WTC11 (cell line): ENCODE results near the gene TRAPPC3L. TPM values are rescaled to one million over a fixed set of nuclear protein-coding genes. Genes with fewer than 3 reads are reported as not detected.

Experiments
- ATAC-seq: fragments of 200-7000 bp; cut with Tn5 transposase; 2 replicates; pipeline ENCODE4 v1.10.0; 2021; ENCODE audit warnings: mild to moderate bottlenecking, moderate library complexity
- CTCF ChIA-PET: fragments of 300-600 bp; sonication (Branson Sonifier 250); formaldehyde crosslinking; loops from one replicate; lab custom pipeline; 2021; ENCODE audit warnings: antibody characterized with exemption; lab: Charles Lee
- POLR2A ChIA-PET: fragments of 350-600 bp; sonication (Branson Sonifier 250); formaldehyde crosslinking; loops from one replicate; lab custom pipeline; 2021; ENCODE audit warnings: antibody characterized with exemption; lab: Charles Lee
- DNase-seq: peaks from one replicate; pipeline ENCODE4 v3.0.0; 2021; ENCODE audit warnings: low spot score
- H3K27ac Mint-ChIP-seq: 2 replicates; pipeline ENCODE4 v1.8.0; 2021; ENCODE audit warnings: mixed read lengths
- H3K27me3 Mint-ChIP-seq: 2 replicates; pipeline ENCODE4 v1.8.0; 2021; ENCODE audit warnings: low read depth, mild to moderate bottlenecking, moderate library complexity, mixed read lengths
- H3K36me3 Mint-ChIP-seq: 2 replicates; pipeline ENCODE4 v1.8.0; 2021; ENCODE audit warnings: mixed read lengths
- H3K4me1 Mint-ChIP-seq: 2 replicates; pipeline ENCODE4 v1.8.0; 2022; ENCODE audit warnings: mixed read lengths
- H3K4me3 Mint-ChIP-seq: 2 replicates; pipeline ENCODE4 v1.8.0; 2021; ENCODE audit warnings: mild to moderate bottlenecking, moderate library complexity, mixed read lengths
- H3K9me3 Mint-ChIP-seq: 2 replicates; pipeline ENCODE4 v1.8.0; 2021; ENCODE audit warnings: mixed read lengths
- CREB1 ChIP-seq: sonication (generic); formaldehyde crosslinking; IDR thresholded peaks from 2 replicates; pipeline ENCODE4 v1.8.0; 2023; ENCODE audit warnings: mild to moderate bottlenecking, missing genetic modification reagents
- ELF4 ChIP-seq: sonication (generic); formaldehyde crosslinking; IDR thresholded peaks from 2 replicates; pipeline ENCODE4 v1.8.1; 2022; ENCODE audit warnings: low read depth, mild to moderate bottlenecking, moderate library complexity, missing genetic modification reagents
- GTF2I ChIP-seq: fragments of 250-450 bp; sonication (Bioruptor Pico); conservative IDR thresholded peaks from 2 replicates; pipeline ENCODE4 v1.4.0; 2021; ENCODE audit warnings: mild to moderate bottlenecking
- NFE2L1 ChIP-seq: sonication (generic); formaldehyde crosslinking; IDR thresholded peaks from 2 replicates; pipeline ENCODE4 v1.8.1; 2023; ENCODE audit warnings: missing genetic modification reagents
- NR3C1 ChIP-seq: sonication (generic); formaldehyde crosslinking; conservative IDR thresholded peaks from 2 replicates; pipeline ENCODE4 v1.8.1; 2023; ENCODE audit warnings: low read depth, mild to moderate bottlenecking, missing genetic modification reagents
- PRRX2 ChIP-seq: fragments of 250-450 bp; sonication (Bioruptor Pico); IDR thresholded peaks from 2 replicates; pipeline ENCODE4 v1.8.0; 2021; ENCODE audit warnings: mild to moderate bottlenecking
- RELA ChIP-seq: sonication (generic); formaldehyde crosslinking; IDR thresholded peaks from 2 replicates; pipeline ENCODE4 v1.8.1; 2022; ENCODE audit warnings: missing genetic modification reagents, mild to moderate bottlenecking, borderline replicate concordance
- ZNF138 ChIP-seq: sonication (generic); formaldehyde crosslinking; conservative IDR thresholded peaks from 2 replicates; pipeline ENCODE4 v1.8.1; 2022; ENCODE audit warnings: mild to moderate bottlenecking, moderate library complexity, missing genetic modification reagents
- ZNF232 ChIP-seq: sonication (generic); formaldehyde crosslinking; IDR thresholded peaks from 2 replicates; pipeline ENCODE4 v1.8.0; 2022; ENCODE audit warnings: mild to moderate bottlenecking, missing genetic modification reagents
- ZNF263 ChIP-seq: sonication (generic); formaldehyde crosslinking; IDR thresholded peaks from 2 replicates; pipeline ENCODE4 v1.8.1; 2022; ENCODE audit warnings: low read depth, mild to moderate bottlenecking, moderate library complexity, missing genetic modification reagents
- ZNF423 ChIP-seq: fragments of 250-450 bp; sonication (Bioruptor Pico); IDR thresholded peaks from 2 replicates; pipeline ENCODE4 v2.1.2; 2022; ENCODE audit warnings: mild to moderate bottlenecking, moderate library complexity
- total RNA-seq: library from RNA; stranded (reverse); gene quantifications from 3 replicates; pipeline ENCODE4 v1.2.3, GENCODE V29; 2021
- TF ChIP-seq, protein P1 (sequence below): sonication (generic); formaldehyde crosslinking; IDR thresholded peaks from 2 replicates; pipeline ENCODE4 v1.8.0; 2023; ENCODE audit warnings: mild to moderate bottlenecking, missing genetic modification reagents
- TF ChIP-seq, protein P2 (sequence below): sonication (generic); formaldehyde crosslinking; IDR thresholded peaks from 2 replicates; pipeline ENCODE4 v1.8.1; 2023; ENCODE audit warnings: mild to moderate bottlenecking, moderate library complexity, missing genetic modification reagents
- TF ChIP-seq, protein P3 (sequence below): sonication (generic); formaldehyde crosslinking; conservative IDR thresholded peaks from 2 replicates; pipeline ENCODE4 v1.8.1; 2022; ENCODE audit warnings: mild to moderate bottlenecking, missing genetic modification reagents
- TF ChIP-seq, protein P4 (sequence below): sonication (generic); formaldehyde crosslinking; conservative IDR thresholded peaks from 2 replicates; pipeline ENCODE4 v1.8.1; 2023; ENCODE audit warnings: mild to moderate bottlenecking, low read depth, missing genetic modification reagents, moderate library complexity
- TF ChIP-seq, protein P5 (sequence below): fragments of 250-450 bp; sonication (Bioruptor Pico); IDR thresholded peaks from 2 replicates; pipeline ENCODE4 v1.9.0; 2021; ENCODE audit warnings: mild to moderate bottlenecking
- TF ChIP-seq, protein P6 (sequence below): fragments of 200-600 bp; IDR thresholded peaks from 2 replicates; pipeline ENCODE4 v1.8.0; 2022; ENCODE audit warnings: antibody characterized with exemption
- TF ChIP-seq, protein P7 (sequence below): fragments of 250-450 bp; sonication (Bioruptor Pico); IDR thresholded peaks from 2 replicates; pipeline ENCODE4 v2.1.2; 2022; ENCODE audit warnings: mild to moderate bottlenecking, moderate library complexity
- TF ChIP-seq, protein P8 (sequence below): sonication (generic); formaldehyde crosslinking; IDR thresholded peaks from 2 replicates; pipeline ENCODE4 v1.8.0; 2023; ENCODE audit warnings: missing genetic modification reagents

Gene TRAPPC3L
- total RNA-seq, 1 experiment from 2014 or later, result not detected

DNA sequence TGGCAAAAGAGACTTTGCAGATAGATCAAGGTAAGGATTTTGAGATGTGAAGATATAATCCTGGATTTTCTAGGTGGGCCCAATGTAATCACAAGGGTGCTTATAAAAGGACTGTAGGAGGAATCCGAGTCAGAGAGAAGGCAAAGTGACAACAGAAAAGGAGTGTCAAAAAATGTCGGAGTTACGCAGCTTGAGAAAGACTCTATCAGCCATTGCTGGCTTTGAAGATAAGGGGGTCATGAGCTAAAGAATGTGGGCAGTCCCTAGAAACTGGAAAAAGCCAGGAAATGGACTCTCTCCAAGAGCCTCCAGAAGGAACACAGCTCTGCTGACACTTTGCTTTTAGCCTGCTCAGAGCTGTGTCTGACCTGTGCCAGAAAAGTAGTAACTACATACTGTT lies 17.1 kb upstream of the TRAPPC3L start (continued):
- TF ChIP-seq, protein P1, sequence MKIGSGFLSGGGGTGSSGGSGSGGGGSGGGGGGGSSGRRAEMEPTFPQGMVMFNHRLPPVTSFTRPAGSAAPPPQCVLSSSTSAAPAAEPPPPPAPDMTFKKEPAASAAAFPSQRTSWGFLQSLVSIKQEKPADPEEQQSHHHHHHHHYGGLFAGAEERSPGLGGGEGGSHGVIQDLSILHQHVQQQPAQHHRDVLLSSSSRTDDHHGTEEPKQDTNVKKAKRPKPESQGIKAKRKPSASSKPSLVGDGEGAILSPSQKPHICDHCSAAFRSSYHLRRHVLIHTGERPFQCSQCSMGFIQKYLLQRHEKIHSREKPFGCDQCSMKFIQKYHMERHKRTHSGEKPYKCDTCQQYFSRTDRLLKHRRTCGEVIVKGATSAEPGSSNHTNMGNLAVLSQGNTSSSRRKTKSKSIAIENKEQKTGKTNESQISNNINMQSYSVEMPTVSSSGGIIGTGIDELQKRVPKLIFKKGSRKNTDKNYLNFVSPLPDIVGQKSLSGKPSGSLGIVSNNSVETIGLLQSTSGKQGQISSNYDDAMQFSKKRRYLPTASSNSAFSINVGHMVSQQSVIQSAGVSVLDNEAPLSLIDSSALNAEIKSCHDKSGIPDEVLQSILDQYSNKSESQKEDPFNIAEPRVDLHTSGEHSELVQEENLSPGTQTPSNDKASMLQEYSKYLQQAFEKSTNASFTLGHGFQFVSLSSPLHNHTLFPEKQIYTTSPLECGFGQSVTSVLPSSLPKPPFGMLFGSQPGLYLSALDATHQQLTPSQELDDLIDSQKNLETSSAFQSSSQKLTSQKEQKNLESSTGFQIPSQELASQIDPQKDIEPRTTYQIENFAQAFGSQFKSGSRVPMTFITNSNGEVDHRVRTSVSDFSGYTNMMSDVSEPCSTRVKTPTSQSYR (CRISPR knock-in tag), result no peak
- TF ChIP-seq RELA (CRISPR knock-in tag), result no peak
- no peak for TF ChIP-seq CREB1 (CRISPR knock-in tag)

DNA sequence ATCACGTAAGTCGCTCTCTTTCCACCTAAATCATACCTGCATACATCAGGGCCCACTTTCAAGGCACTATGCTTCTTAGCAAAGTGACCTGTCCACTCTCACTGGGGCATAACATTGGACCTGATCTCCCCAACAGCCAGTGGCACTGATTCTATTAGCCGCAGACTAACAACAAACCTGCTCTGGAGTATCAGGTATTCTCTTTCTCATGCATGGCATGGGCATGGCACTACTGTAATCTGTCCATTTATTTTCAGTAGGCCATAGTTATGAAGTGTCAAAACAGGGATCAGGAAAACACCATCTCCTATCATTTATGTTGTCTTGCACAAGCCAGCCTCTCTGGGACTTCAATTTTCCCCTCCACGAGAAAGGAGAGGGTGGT lies 16.5 kb upstream of the TRAPPC3L start:
- DNase-seq (no peak), ATAC-seq (no peak)
- H3K4me3 Mint-ChIP-seq, result no peak overlapping the region
- CTCF ChIA-PET, result interaction anchor here (1.1 to 3.5 kb wide), 7 partner anchors 9 to 293 kb away, joined by 3 to 31 read pairs (median 8); partner anchors contain the start of gene RWDD1
- POLR2A ChIA-PET, result no interaction called here
- H3K27ac Mint-ChIP-seq, result no peak overlapping the region
- H3K4me1 Mint-ChIP-seq, result peaks cover 4% of the 10 kb centered on the region
- no peaks in the 10 kb centered on the region; the same call in 1 of the 2 replicates for H3K27me3 Mint-ChIP-seq
- H3K9me3 Mint-ChIP-seq, result no peaks in the 10 kb centered on the region
- TF ChIP-seq NR3C1 (no peak), NFE2L1 (CRISPR knock-in tag) (no peak), GTF2I (CRISPR knock-in tag) (no peak), ZNF232 (CRISPR knock-in tag) (no peak), ELF4 (CRISPR knock-in tag) (no peak), ZNF138 (CRISPR knock-in tag) (no peak), PRRX2 (CRISPR knock-in tag) (no peak), ZNF423 (CRISPR knock-in tag) (no peak), ZNF263 (CRISPR knock-in tag) (no peak)
- TF ChIP-seq, protein P2, sequence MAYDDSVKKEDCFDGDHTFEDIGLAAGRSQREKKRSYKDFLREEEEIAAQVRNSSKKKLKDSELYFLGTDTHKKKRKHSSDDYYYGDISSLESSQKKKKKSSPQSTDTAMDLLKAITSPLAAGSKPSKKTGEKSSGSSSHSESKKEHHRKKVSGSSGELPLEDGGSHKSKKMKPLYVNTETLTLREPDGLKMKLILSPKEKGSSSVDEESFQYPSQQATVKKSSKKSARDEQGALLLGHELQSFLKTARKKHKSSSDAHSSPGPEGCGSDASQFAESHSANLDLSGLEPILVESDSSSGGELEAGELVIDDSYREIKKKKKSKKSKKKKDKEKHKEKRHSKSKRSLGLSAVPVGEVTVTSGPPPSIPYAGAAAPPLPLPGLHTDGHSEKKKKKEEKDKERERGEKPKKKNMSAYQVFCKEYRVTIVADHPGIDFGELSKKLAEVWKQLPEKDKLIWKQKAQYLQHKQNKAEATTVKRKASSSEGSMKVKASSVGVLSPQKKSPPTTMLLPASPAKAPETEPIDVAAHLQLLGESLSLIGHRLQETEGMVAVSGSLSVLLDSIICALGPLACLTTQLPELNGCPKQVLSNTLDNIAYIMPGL (CRISPR knock-in tag), result no peak
- TF ChIP-seq, protein P3, sequence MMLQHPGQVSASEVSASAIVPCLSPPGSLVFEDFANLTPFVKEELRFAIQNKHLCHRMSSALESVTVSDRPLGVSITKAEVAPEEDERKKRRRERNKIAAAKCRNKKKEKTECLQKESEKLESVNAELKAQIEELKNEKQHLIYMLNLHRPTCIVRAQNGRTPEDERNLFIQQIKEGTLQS (CRISPR knock-in tag), result no peak
- TF ChIP-seq, protein P4, sequence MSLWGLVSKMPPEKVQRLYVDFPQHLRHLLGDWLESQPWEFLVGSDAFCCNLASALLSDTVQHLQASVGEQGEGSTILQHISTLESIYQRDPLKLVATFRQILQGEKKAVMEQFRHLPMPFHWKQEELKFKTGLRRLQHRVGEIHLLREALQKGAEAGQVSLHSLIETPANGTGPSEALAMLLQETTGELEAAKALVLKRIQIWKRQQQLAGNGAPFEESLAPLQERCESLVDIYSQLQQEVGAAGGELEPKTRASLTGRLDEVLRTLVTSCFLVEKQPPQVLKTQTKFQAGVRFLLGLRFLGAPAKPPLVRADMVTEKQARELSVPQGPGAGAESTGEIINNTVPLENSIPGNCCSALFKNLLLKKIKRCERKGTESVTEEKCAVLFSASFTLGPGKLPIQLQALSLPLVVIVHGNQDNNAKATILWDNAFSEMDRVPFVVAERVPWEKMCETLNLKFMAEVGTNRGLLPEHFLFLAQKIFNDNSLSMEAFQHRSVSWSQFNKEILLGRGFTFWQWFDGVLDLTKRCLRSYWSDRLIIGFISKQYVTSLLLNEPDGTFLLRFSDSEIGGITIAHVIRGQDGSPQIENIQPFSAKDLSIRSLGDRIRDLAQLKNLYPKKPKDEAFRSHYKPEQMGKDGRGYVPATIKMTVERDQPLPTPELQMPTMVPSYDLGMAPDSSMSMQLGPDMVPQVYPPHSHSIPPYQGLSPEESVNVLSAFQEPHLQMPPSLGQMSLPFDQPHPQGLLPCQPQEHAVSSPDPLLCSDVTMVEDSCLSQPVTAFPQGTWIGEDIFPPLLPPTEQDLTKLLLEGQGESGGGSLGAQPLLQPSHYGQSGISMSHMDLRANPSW, result no peak
- TF ChIP-seq, protein P5, sequence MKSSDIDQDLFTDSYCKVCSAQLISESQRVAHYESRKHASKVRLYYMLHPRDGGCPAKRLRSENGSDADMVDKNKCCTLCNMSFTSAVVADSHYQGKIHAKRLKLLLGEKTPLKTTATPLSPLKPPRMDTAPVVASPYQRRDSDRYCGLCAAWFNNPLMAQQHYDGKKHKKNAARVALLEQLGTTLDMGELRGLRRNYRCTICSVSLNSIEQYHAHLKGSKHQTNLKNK, result no peak
- TF ChIP-seq, protein P6, sequence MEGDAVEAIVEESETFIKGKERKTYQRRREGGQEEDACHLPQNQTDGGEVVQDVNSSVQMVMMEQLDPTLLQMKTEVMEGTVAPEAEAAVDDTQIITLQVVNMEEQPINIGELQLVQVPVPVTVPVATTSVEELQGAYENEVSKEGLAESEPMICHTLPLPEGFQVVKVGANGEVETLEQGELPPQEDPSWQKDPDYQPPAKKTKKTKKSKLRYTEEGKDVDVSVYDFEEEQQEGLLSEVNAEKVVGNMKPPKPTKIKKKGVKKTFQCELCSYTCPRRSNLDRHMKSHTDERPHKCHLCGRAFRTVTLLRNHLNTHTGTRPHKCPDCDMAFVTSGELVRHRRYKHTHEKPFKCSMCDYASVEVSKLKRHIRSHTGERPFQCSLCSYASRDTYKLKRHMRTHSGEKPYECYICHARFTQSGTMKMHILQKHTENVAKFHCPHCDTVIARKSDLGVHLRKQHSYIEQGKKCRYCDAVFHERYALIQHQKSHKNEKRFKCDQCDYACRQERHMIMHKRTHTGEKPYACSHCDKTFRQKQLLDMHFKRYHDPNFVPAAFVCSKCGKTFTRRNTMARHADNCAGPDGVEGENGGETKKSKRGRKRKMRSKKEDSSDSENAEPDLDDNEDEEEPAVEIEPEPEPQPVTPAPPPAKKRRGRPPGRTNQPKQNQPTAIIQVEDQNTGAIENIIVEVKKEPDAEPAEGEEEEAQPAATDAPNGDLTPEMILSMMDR, result no peak
- TF ChIP-seq, protein P7, sequence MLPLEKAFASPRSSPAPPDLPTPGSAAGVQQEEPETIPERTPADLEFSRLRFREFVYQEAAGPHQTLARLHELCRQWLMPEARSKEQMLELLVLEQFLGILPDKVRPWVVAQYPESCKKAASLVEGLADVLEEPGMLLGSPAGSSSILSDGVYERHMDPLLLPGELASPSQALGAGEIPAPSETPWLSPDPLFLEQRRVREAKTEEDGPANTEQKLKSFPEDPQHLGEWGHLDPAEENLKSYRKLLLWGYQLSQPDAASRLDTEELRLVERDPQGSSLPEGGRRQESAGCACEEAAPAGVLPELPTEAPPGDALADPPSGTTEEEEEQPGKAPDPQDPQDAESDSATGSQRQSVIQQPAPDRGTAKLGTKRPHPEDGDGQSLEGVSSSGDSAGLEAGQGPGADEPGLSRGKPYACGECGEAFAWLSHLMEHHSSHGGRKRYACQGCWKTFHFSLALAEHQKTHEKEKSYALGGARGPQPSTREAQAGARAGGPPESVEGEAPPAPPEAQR (CRISPR knock-in tag), result no peak
- TF ChIP-seq, protein P8, sequence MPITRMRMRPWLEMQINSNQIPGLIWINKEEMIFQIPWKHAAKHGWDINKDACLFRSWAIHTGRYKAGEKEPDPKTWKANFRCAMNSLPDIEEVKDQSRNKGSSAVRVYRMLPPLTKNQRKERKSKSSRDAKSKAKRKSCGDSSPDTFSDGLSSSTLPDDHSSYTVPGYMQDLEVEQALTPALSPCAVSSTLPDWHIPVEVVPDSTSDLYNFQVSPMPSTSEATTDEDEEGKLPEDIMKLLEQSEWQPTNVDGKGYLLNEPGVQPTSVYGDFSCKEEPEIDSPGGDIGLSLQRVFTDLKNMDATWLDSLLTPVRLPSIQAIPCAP (CRISPR knock-in tag), result no peak
- H3K36me3 Mint-ChIP-seq, result no peaks in the 10 kb centered on the region
